Heart left ventricle (tissue), 16 donors: ENCODE data around the gene MAP3K5. TPM values are rescaled to one million over a fixed set of nuclear protein-coding genes. Genes with fewer than 3 reads are reported as not detected.
"Not testable (repeated sequence)": the region's sequence is repeated elsewhere in the genome, so short reads cannot be mapped to it uniquely, and the experiment has no call there.

Source experiments
- ATAC-seq, 4 donors: fragments of 200-7000 bp; cut with Tn5 transposase; one replicate each; pipeline ENCODE4 v1.9.1; 2020 to 2022; ENCODE audit warnings: moderate library complexity in 4 of 4, mild to moderate bottlenecking in 3 of 4, moderate number of reproducible peaks in 1 of 4
- DNase-seq, 5 donors: peaks; one replicate each; pipeline ENCODE4 v3.0.0-alpha.2; 2020
- H3K27ac ChIP-seq, 12 donors: fragments of 200-600 bp; sonication (generic) in 4 of 12; one replicate each; pipeline versions ENCODE4 v1.5.0 to v1.8.0; 2016 to 2022; ENCODE audit warnings: mild to moderate bottlenecking in 2 of 12
- H3K27me3 ChIP-seq, 9 donors: fragments of 200-600 bp; sonication (generic) in 2 of 9; one replicate each; pipeline versions ENCODE4 v1.5.1 to v1.8.0; 2016 to 2022; ENCODE audit warnings: mild to moderate bottlenecking in 3 of 9
- H3K36me3 ChIP-seq, 9 donors: fragments of 200-600 bp; sonication (generic) in 2 of 9; one replicate each; pipeline versions ENCODE4 v1.5.0 to v1.8.0; 2018 to 2022; ENCODE audit warnings: mild to moderate bottlenecking in 2 of 9
- H3K4me1 ChIP-seq, 12 donors: fragments of 200-600 bp; sonication (generic) in 4 of 12; one replicate each; pipeline versions ENCODE4 v1.5.0 to v1.8.0; 2016 to 2022; ENCODE audit warnings: mild to moderate bottlenecking in 3 of 12
- H3K4me3 ChIP-seq, 12 donors: fragments of 200-600 bp; sonication (generic) in 4 of 12; one replicate each; pipeline versions ENCODE4 v1.5.0 to v1.8.0; 2017 to 2022; ENCODE audit warnings: mild to moderate bottlenecking in 9 of 12, moderate library complexity in 4 of 12
- H3K9me3 ChIP-seq, 12 donors: fragments of 200-600 bp; sonication (generic) in 4 of 12; one replicate each; pipeline versions ENCODE4 v1.5.0 to v1.8.0; 2016 to 2022; ENCODE audit warnings: mild to moderate bottlenecking in 1 of 12
- CTCF ChIP-seq, 12 donors: fragments of 200-600 bp; sonication (generic) in 4 of 12; IDR thresholded peaks; one replicate each; pipeline versions ENCODE4 v1.5.0 to v1.8.0; 2018 to 2022; ENCODE audit warnings: antibody characterized with exemption in 12 of 12, mild to moderate bottlenecking in 5 of 12
- POLR2A ChIP-seq, 2 donors: fragments of 450-650 bp; IDR thresholded peaks; one replicate each; pipeline ENCODE4 v1.6.1; 2017; ENCODE audit warnings: antibody characterized with exemption in 2 of 2, mild to moderate bottlenecking in 2 of 2, moderate library complexity in 2 of 2
- WGBS, 4 donors: extraction: QIAGEN DNeasy Blood & Tissue Kit in 2 of 4; methylation state at CpG; one replicate each; pipeline versions ENCODE4 v1.1.5 to v1.1.7; 2013 to 2018; 5-methylcytosine and 5-hydroxymethylcytosine counted together
- intact Hi-C, 10 donors: fragments of 100-400 bp; cut with DNase I; formaldehyde crosslinking; loops; one replicate each; pipeline versions ENCODE4 v1.11.1 to v1.14.2; 2022
- polyA plus RNA-seq, 2 donors: library from polyadenylated mRNA; stranded (reverse); fragments of 200-250 nt; gene quantifications; one replicate each; pipeline ENCODE4 v1.2.3, GENCODE V29; 2013
- total RNA-seq, 9 donors: library from RNA; depleted of rRNA in 2 of 9; stranded (reverse); fragments of >200 nt in 2 of 9; fragmentation: NEBNext Ultra II Directional in 3 of 9; extraction: Animal tissue kit (Norgen Biotek cat#: 25700) in 3 of 9; gene quantifications; one replicate each; pipeline versions ENCODE4 v1.1.0 to v1.2.4, GENCODE V29; 2016 to 2023
- donor health status: ischemic (EF 13 %, LVEDD 7.1; RV severe dilation, severe dysfunction).
- donor health status: healthy with polysubstance abuse.
- donor health status: DM: no; HTN: yes; CAD: no.
- donor health status: DM: no; HTN: no; CAD: no.
- donor health status: ischemic (EF 25% LVEDD 6.9; RV normal size, moderate dysfunction).
- donor health status: ischemic (EF 25% LVEDD 5.7; RV mildly dilated, moderate dysfunction).
- donor health status: healthy.
- donor health status: DM: yes; HTN: yes; CAD: no.
- donor health status: ischemic (EF 35%, LVEDD 5.7; RV mildly dilated, moderate dysfunction).
- donor health status: nonischemic (EF 11% LVEDD 7.7; RV severe dilation, severe dysfunction).
- donor health status: DM: yes; HTN: yes; CAD: no.
- donor health status: PGD.
- donor health status: ischemic (EF 29% LVEDD 5.4; RV normal size, mild dysfunction).
- donor health status: nonischemic (EF 23%, LVEDD 6.1; RV moderate dilation, normal function).

MAP3K5 gene
- total and polyA plus RNA-seq, 11 donors, result 7.1 to 34.1 (median 27.8) TPM

- TF ChIP-seq CTCF (IDR thresholded peaks at IDR 0.05) (no peak), POLR2A (IDR thresholded peaks at IDR 0.05) (no peak)
- H3K27ac ChIP-seq, result peak overlapping the region in 10 of 12 donors; percentile 21 to 75 (median 46)
- DNase-seq (no peak), ATAC-seq (peak; percentile 69 to 86 (median 82))
- H3K27me3 ChIP-seq, result no peaks in the 10 kb centered on the region
- H3K4me1 ChIP-seq, result peaks cover 0 to 28% (median 9%) of the 10 kb centered on the region in 12 donors
- H3K9me3 ChIP-seq, result no peaks in the 10 kb centered on the region
- intact Hi-C loops, result loop anchor here in 2 of 10 donors (5.0 kb wide), 2 partner anchors 56 to 206 kb away; partner anchors contain the start of gene MAP3K5 (in 2 of the 2)
- H3K36me3 ChIP-seq, result peaks cover 0 to 76% (median 42%) of the 10 kb centered on the region in 9 donors
- WGBS, 4 donors, result 46 to 52% (median 50%) methylated on average over 4 of the region's 4 CpGs
- no peak overlapping the region for H3K4me3 ChIP-seq
Measured at GRCh38 chr6:136586295-136586694, 206.0 kb downstream of the MAP3K5 start.

- ATAC-seq, H3K9me3 ChIP-seq, H3K27me3 ChIP-seq, DNase-seq, H3K4me3 ChIP-seq: not testable (repeated sequence)
- Histone ChIP-seq H3K27ac (peak overlapping the region in 5 of 12 donors; percentile 31 to 70 (median 43)), H3K4me1 (peaks cover 0 to 28% (median 9%) of the 10 kb centered on the region in 12 donors), H3K36me3 (peaks cover 0 to 76% (median 35%) of the 10 kb centered on the region in 9 donors)
- WGBS, 4 donors, result 88 to 93% (median 89%) methylated on average over 2 of the region's 2 CpGs
- intact Hi-C loops, result loop anchor here in 2 of 10 donors (5.0 kb wide), 2 partner anchors 57 to 207 kb away; partner anchors contain the start of gene MAP3K5 (in 2 of the 2)
Measured at GRCh38 chr6:136585523-136585922, 206.8 kb downstream of the MAP3K5 start.

- H3K4me3 ChIP-seq, H3K9me3 ChIP-seq, DNase-seq, ATAC-seq, H3K27me3 ChIP-seq: not testable (repeated sequence)
- intact Hi-C loops, result loop anchor here in 2 of 10 donors (5.0 kb wide), 1 partner anchor 208 kb away; the partner anchor contains the start of gene MAP3K5 (in 2 of the 2)
- peaks cover 0 to 28% (median 9%) of the 10 kb centered on the region in 12 donors for H3K4me1 ChIP-seq
- 83 to 86% (median 84%) methylated on average over 5 of the region's 5 CpGs for WGBS, 4 donors
- peaks cover 0 to 76% (median 35%) of the 10 kb centered on the region in 9 donors for H3K36me3 ChIP-seq
- peak overlapping the region in 1 of 12 donors; percentile 54 for H3K27ac ChIP-seq
Measured at GRCh38 chr6:136584290-136584689, 208.0 kb downstream of the MAP3K5 start.

DNA sequence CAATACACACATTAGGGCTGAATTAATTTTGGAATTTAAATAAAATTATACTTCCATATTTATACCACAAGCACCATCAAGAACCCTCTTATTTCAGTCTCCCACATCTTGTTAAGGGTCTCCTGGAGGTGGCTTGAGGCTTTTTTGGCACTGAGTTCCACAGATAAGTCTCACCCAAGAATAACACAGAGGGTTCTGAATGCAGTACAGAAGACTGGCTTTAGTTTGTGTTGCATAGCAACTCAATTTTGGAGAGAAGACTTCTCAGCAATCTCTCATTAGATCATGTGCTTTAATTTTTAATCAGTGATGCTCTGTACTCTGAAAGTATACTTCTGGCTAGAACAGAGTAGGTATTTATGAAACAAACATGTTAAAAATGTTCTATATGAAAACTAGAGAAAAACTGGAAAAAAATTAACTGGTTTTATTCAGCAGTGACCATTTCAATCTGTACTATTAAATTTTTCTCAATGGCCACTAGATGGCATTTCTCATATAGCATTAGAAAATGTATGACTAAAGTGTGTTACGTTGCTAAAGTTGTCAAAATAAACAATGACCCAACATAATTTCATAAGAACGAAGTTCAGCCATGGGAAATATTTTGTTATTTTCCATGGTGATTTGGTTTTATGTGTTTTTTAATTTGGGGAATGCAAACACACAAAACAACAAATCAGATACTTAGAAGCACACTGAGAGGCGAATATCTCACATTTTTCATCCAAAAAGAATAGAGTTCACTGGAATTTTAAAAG lies 209.4 kb downstream of the MAP3K5 start:
- TF ChIP-seq CTCF (IDR thresholded peaks at IDR 0.05), result peak; percentile 40 to 64 (median 53)
- no peak for TF ChIP-seq POLR2A (IDR thresholded peaks at IDR 0.05)
- Histone ChIP-seq H3K9me3 (no peaks in the 10 kb centered on the region), H3K4me1 (peaks cover 0 to 28% (median 9%) of the 10 kb centered on the region in 12 donors), H3K27me3 (no peaks in the 10 kb centered on the region), H3K36me3 (peaks cover 0 to 74% (median 35%) of the 10 kb centered on the region in 9 donors), H3K4me3 (no peak overlapping the region), H3K27ac (peak overlapping the region in 8 of 12 donors; percentile 2 to 57 (median 36))
- ATAC-seq, result peak in 3 of 4 donors; percentile 42 to 55 (median 54)
- 28 to 34% (median 33%) methylated on average over 3 of the region's 3 CpGs for WGBS, 4 donors
- no peak for DNase-seq
- intact Hi-C loops, result loop anchor here in 4 of 10 donors (2.0 to 5.0 kb wide), 2 partner anchors 209 to 210 kb away; partner anchors contain the start of gene MAP3K5 (in 4 of the 4)

DNA sequence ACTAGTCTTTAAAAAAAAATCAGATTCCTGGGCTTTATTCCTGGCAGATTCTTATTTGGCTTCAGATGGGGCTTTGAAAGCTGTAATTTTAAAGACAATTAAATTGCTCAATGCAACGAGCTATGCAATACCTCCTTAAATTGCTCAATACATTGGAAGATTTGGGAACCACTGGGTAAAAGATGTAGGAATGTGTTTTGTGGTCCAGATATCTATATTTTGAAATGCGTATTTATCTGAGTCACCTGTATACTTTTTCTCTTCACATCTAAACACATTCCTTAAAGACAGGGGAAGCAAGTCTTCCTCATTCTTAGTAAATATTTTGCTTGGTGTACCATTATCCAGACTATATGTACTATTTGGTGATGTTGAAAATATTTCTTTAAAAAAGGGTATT lies 212.5 kb downstream of the MAP3K5 start:
- H3K36me3 ChIP-seq, result peaks cover 0 to 82% (median 61%) of the 10 kb centered on the region in 9 donors
- H3K4me3 ChIP-seq, result no peak overlapping the region
- ATAC-seq (no peak), DNase-seq (no peak)
- H3K4me1 ChIP-seq, result peaks cover 0 to 14% (median 7%) of the 10 kb centered on the region in 12 donors
- H3K9me3 ChIP-seq, result no peaks in the 10 kb centered on the region
- no peaks in the 10 kb centered on the region for H3K27me3 ChIP-seq
- WGBS, 4 donors, result 88 to 92% (median 90%) methylated on average over 2 of the region's 2 CpGs
- no peak overlapping the region for H3K27ac ChIP-seq
- intact Hi-C loops, result loop anchor here in 2 of 10 donors (5.0 kb wide), 1 partner anchor 213 kb away; the partner anchor contains the start of gene MAP3K5 (in 2 of the 2)
- TF ChIP-seq CTCF (IDR thresholded peaks at IDR 0.05) (no peak), POLR2A (IDR thresholded peaks at IDR 0.05) (no peak)
